Measurements from ENCODE around the gene SEPTIN2.
A peak's percentile ranks its signal among the peaks of the same experiment; 100 is the strongest.
"Not testable (repeated sequence)": the region's sequence is repeated elsewhere in the genome, so short reads cannot be mapped to it uniquely, and the experiment has no call there.

Gene SEPTIN2

DNA sequence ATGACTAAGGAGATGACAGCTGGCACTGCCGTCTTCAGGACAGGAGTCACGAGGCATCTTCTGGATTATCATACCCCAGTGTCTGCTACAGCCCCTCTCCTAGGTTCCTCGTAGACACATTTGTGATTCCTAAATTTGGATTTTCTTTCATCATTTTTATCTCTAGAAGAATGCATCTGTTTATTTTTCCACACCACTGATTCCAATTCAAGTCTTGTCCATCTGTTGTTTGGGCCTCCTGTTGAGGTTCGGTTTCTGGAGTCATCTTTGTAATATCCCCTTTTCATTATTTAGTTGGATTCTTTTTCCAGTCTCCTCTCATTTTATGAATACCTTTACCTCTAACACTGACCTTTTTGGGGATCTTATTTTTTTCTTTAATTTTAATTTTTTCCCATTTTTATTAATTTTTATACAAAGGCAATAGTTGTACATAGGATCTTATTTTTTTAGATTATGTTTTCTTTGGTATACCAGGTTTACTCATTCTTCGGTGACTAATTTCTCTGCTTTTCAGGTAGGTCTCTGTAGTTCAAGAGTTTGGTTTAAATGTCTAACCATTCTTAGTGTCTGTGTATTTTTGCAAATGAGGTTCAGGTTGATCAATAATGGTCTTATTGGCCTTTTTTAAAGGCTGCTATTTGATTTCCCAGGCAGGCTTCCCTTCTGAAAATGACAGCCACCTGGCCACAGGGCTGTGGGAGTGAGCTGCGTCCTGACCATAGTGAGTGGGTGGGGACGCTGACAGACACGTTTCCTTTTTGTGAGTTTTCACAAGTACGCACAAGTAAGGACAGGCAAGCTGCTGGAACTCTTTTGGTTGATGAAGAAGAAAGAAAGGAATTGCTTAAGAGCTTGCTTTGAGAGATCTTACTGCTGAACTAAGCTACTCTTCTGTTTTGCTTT lies 74.8 kb downstream of the SEPTIN2 start:
- DNase-seq, result no peak

DNA sequence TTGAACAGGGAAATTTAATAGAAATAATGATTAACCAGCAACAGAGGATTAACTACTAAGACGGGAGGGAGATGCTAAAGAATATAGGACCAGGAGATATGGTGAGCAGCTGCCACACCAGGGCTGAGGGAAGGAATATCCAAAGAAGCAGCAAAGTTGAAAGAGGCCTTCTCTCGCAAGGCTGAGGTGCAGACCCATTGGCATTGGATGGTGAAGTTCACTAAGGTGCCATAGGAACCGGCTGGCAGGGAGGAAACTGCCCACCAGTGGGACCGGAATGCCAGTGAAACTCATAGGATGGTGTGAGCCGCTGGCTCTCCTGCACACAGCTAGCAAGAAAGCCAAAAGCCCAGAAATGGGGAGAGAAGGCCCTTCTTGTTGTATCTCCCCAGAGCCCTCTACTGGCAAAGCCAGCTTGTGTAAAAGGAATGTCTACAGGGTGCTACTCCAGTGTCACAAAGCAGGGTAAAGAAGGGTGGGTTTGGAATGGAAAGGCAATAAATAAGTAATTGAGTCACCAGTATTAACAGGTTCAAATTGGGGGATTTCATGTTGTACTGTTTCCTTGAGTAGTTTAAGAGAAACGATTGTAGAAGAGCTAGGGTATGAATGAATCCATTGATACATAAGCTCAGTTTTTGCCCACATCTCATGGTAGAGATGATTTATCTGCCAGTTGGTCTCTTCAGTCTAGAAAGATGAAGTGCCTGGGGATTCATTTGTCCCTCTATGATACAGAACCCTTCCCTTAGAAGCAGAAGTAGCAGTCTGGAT lies 76.4 kb downstream of the SEPTIN2 start:
- DNase-seq, result peak; percentile 0 to 6

DNA sequence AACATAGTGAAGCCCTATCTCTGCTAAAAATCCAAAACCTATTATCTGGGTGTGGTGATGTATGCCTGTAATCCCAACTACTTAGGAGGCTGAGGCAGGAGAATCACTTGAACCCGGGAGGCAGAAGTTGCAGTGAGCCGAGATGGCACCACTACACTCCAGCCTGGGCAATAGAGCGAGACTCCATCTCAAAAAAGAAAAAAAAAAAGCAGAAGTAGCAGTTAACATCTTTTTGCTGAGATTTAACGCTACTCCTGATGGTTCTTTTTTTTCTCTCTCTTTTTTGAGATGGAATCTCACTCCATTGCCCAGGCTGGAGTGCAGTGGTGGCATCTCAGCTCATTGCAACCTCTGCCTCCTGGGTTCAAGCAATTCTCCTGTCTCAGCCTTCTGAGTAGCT lies 77.0 kb downstream of the SEPTIN2 start:
- not testable (repeated sequence) for DNase-seq

DNA sequence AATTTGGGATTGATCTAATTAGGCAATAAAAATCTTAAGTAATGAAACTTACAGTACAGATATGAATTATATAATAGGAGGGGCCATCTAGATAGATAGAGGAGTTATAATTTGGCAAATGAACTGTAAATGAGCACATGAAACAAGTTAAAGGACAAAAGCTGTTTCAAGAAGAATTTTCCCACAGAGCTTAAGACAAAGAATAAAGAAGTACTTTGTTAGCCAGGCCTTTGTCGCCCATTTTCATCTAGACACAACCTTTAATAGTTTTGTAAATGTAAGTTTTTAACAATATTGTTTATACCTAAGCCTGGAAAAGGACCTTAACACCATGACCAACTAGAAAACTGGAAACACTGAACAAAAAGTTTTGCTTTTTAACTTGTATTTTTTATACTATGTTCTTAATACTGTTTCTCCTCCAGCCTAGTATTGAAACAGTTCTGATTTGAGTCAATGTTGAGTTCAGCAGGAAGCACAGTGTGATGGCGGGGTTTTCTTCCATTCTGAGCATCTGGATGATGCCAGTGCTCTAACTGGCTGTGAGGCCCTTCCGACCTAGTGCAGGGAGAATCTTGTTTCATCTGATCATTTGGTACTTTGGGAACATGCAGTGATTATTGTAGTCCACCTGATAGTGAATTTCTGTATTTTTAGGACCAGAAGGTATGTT lies 77.9 kb downstream of the SEPTIN2 start:
- DNase-seq, result no peak

DNA sequence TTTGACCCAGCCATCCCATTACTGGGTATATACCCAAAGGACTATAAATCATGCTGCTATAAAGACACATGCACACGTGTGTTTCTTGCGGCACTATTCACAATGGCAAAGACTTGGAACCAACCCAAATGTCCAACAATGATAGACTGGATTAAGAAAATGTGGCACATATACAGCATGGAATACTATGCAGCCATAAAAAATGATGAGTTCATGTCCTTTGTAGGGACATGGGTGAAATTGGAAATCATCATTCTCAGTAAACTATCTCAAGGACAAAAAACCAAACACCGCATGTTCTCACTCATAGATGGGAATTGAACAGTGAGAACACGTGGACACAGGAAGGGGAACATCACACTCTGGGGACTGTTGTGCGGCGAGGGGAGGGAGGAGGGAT lies 81.1 kb downstream of the SEPTIN2 start:
- DNase-seq, result not testable (repeated sequence)

DNA sequence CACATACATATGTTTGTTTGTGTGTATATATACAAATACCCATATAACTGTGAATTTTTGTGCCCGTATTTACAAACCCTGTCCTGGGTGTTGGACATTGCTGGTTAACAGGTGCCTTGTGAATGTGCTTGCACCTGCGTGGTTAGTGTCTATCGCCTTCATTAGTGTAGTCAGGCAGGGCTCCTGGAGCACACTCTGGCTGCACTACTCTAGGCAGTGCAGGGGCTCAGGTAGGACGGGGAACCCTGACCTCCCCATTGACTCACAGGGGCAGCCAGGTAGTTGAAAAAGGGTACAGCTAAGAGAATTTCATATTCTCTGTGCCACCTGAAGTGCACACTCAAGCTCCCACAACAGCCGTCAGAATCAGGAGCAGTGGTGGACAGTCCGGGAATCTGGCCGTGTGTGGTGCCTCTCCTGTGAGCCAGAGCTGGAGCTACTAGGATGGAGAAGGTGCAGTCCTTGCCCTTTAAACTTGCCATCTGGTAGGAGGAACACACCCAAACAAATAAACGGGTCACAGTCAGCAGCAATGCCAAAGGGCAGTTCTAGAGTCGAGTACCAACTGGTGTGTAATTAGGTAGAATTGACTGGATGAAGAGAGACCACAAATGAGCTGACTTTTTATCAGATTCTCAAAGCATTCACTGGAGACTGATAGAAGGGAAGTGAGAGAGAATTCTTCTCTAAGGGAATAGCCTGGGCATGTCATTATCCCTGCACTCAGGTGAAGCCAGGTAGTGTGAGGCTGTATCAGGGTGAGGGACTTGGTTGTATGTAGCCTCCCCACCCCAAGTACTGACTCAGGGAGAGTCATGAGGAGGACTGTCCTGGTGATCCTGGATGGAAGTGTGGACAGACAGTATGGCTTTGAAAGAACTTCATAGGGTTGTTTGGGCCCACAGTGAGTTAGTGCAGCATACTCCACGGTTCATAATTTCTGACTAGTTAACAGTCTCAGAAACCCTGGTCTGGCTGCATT lies 84.5 kb downstream of the SEPTIN2 start:
- DNase-seq, result no peak
